ENCODE results near the gene ATG5. TPM values are rescaled to one million over a fixed set of nuclear protein-coding genes. Genes with fewer than 3 reads are reported as not detected.
A peak's percentile ranks its signal among the peaks of the same experiment; 100 is the strongest.

Gene ATG5
- total RNA-seq, 1 experiment from 2014 or later: 53.7 TPM

DNA sequence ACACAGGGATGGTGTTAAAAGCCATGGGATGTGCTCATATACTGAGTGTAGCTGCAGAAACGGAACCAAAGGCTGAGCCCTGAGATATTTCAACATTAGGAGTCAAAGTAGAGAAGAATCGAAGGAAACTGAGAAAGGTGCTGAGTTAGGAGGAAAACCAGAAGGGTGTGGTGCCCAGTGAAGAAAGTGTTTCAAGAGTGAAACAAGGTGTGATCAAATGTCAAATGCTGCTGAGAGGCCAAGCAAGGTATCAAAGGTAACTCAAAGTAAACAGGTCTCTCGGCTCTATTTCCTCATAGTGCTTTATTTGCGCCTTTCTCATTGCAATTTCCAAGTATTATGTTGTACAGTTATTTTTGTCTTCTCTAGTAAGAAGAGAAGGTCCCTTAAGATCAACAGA lies 145.4 kb downstream of the ATG5 start:
- no peak for DNase-seq (ENCODE audit: low spot score)

DNA sequence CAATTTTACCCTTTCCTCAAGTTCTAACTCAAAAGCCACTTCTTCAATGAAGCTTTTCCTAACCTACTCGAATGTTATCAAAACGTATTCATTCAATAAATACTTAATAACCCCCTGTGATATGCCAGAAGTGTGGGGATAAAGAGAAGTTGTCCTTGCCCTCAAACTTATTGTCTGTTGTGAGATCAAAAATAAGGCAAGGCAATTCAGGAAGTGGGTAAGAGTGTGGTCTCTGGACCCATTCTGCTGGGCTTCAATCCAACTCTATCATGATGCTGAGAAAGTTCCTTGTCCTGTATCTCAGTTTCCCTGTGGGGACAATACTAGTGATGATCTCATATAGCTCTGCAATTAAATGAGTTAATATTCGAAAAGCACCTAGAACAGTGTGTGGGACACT lies 146.7 kb downstream of the ATG5 start:
- no peak for DNase-seq (ENCODE audit: low spot score)

DNA sequence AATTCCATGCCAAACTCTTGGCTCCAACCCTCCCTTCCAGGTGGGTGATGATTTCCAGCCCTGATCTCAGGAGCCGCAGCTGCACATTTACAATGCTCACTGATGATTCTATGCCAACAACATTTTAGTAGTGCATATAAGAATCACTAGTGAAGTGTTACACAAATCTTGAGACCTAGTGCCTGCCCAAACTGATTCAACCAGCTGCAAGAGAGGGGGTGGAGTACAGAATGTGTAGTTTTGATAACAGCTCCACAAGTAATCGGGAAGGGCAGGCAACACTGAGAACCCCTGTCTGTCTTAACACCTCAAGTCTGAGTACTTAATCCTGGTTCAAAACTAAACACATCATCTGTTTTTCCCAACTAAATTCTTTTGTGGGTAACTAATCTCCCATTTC lies 147.8 kb downstream of the ATG5 start:
- DNase-seq (ENCODE audit: low spot score): no peak

DNA sequence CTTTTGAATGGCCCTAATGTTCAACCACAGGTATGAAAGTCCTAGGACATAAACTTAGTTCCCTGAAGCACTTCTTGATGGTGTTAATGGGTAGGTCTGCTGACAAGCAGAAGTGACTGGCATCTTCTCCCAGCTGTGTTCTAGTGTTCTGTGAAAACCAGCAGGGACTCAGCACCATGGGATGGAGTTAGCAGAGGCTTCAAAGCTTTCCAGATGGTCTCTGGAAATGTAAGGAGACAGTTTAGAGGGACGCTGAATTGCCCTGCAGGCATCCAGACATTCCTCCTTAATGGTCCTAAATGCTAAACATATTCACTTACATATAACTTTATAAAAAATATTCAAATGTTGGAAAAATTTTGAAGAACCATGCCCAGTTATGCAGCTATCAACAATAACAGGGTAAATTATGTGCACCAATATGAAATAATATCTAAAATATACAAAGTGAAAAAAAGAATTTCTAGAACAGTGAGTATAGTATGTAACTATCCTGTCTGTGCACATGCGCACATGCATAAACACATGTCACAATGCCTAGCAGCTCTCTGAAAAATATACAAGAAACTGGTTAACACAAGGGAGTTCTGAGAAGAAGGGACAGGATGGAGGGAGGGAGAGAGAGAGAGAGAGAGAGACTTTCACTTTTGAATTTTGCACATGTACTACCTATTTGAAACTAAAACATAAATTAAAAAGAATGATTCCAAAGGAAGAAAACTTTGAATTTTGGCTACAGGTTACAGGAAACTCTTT lies 152.3 kb downstream of the ATG5 start:
- DNase-seq (ENCODE audit: low spot score): no peak

DNA sequence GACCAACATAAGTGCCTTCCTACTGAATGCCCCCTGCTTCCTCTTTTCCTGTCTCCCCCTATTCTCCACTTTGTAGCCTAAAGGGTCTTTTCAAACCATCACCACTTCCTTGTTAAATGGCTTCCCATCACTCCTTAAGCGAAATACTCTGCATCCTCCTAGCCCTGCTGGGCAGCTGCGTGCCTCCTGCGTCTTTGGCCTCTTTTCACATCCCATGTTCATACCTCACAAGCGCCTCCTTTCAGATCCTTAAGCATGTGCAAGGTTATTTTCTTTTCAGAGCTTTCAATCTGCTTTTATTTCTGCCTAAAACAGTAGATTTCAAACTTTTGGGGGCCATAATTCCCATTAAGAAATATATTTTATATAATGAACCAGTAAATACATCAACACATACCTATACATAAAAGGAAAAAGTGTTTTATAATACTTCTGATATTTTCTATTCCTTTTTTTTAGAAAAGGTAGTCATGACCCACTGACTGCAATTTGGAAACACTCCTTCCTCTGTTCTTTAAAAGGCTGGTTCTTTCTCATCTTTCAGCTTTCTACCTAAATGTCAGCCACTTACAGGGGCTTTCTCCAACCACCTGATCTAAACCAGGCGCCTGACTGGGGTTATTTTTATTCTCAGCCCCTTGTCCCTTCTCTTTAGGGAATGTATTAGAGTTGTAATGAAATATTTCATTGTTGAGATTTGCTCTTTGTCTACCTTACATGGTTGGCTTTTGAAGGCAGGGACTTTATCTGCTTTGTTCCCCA lies 155.3 kb downstream of the ATG5 start:
- no peak for DNase-seq (ENCODE audit: low spot score)

DNA sequence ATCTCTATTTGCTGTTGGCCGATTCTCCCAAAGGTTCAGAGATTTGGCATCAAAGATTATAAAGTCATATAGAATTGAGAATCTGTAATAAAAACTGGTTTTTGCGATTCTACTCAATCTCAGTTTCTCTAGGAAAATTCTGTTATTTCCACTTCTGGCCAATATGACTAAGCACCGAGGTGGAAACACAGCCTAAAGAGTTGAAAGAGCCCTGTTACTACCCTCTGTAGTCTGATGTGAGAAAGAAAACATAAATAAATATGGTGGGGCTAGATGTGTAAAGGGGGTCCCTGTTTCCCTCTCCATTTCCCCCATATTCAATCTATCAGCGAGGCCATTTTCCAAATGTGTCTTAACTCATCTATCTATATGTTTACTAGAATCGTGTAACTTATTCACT lies 156.0 kb downstream of the ATG5 start:
- DNase-seq (ENCODE audit: low spot score): no peak

DNA sequence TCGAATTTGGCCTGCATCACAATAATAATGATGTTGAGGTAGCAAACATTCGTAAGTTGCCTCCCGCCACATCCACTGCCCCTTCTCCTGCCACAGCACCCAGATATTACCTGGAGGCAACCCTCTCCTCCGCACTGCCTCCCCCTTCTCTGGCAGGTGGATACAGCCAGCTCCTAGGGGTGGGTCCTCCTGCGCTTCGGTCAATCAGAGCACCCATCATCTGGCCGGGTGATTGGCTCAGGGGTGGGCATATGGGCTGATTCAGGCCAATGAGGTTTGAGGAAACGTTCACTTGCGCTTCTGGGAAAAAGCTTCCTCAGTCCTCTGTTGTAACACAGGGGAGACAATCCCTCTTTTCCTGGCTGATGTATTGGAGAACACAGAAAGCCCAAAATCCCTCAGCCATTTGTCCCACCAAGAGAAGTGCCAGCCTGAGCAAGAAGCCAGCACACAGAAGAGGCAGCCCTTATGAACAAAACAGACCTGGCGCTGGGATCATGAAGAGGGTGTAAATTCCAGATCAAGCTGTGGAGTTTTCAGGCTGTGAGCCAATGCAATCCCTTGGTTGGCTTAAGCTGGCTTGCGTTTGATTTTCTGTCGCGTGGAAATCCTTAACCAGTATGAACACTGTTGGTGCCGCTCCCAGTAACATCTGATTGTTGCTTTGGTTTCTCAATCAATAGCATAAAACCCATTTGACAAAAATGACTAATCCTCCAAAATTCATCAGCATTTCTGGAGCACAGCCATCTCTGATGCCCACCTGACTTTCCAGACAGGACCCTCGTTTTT lies 157.3 kb downstream of the ATG5 start:
- no peak for DNase-seq (ENCODE audit: low spot score)

DNA sequence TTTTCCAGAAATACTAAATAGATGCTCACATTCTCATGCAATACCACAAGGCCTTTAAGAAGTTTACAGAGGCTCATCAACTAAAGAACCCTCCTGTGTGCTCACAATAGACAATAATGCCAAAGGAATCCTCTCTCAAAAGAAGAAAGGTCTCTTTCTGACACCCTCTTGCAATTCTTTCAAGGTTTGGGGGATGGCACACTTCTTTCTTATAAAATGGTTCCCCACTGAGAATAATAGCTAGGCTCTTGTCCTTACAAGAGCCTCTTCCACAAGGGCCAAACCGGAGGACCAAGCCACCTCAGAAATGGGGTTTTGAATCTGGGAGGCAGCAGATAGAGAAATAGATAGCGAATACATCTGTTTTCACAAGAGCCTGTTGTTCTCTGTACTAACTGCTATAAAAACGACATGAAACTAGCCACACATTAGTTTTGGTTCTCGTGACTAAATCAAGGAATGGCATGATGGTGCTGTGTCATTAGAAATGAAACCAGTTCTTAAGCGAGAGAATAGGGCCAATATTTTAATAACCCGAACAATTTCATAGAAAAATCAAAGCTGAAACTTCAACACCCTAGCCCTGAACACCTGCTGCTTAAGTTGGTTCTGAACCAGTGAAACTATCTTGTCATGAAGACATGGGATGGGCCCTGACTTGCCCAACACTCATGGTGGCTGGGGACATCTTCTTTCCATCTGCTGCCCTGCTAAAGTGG lies 158.3 kb downstream of the ATG5 start:
- DNase-seq (ENCODE audit: low spot score): no peak

DNA sequence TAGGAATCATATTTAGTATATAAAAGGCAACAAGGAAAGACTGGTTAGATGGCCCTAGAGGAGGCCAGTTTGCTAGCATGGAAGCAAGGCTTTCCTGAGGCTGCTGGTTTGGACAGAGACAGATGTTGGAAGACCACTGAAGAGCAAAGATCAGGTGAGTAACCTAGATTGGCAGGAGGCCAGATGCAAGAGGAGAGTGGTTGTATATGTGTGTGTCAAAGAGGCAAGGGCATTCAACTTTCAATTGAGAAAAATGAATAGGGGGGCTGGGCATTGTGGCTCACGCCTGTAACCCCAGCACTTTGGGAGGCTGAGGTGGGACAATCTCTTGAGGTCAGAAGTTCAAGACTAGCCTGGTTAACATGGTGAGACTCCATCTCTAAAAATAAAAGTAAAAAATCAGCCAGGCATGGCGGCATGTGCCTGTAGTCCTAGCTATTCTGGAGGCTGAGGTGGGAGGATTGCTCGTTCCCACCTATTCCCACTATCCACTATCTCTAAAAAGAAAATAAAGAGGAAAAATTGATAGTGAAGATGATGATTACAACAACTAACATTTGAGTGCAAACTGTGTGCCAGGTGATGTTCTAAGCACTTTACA lies 159.6 kb downstream of the ATG5 start:
- DNase-seq (ENCODE audit: low spot score): peak; percentile 16

DNA sequence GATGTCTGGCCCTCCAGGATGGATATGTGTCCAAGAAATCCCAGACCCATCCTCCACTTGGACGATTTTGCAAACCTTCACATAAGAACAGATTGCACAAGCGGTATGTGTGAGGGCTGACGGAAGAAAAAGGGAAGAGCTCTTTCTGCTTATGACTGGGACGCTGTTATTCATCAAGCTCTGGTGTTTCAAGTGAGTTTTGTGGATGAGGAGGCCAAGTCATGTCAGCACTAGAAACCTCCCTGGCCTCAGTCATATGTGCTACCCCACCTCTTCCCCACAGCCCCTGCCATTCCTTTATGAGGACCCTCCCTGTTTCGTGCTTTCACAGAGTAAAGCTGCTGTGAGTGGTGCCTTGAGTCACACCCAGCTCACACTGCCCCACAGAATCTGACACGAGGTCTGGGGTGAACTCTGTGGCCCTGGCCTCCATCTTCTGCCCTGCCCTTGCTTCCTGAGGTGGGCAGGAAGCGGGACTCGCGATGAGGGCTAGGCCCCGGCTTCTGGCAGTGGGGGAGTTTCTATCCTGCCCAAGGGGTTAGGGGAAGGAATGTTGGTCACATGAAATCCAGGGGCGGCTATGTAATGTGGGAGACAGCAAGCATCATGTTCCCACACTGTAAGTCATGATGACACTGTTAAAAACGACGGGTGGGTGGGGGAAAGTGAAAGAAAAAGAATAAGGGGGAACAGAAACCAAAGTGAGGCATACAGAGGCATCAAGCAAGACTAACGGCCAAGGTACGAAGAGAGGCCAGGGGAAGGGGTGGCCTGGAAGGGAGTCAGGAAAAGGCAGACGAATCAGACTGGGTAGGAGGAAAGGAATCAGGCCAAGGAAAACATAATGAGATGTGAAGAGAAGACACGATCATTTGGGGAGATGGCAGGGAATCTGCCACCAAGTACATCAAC lies 161.3 kb downstream of the ATG5 start:
- DNase-seq (ENCODE audit: low spot score): no peak

DNA sequence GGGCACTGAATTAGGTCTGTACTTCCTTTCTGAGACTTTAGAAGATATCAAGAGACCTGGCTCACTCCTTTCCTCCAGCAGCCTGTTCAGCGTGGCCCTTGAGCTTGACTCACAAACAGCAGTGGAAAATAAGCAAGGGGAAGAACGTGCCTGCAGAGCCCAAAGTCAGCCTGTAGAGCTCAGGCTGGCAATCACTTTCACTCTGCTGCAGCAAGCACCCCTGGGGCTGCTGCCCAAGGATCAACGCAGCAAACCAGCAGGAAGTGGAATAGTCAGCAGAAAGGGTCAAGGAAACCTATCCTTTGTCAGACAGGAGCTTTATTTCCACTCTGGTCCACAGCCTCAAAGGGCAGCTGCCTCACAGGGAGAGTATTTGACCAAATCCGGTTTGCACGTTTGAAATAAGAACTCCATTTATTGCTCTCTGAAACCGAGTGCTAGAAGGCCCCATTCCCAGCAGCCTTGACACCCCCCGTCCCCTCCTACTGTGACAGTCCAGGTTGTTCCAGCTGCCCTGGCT lies 162.1 kb downstream of the ATG5 start:
- DNase-seq (ENCODE audit: low spot score): peak; percentile 19

DNA sequence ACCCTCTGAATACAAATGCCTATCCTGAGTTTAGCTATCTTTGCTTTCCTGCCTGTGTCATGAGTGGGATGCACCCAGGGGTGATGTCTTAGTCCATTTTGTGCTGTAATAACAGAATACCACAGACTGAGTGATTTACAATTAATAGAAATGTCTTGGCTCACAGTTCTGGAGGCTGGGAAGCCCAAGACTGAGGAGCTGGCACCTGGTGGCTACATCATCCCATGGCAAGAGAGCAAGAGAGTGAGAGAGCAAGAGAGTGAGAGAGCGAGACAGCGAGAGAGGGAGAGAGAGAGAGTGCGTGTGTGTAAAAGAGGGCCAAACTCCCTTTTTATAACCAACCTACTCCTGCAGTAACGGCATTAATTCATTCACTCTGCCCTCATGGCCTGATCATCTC lies 162.6 kb downstream of the ATG5 start:
- DNase-seq (ENCODE audit: low spot score): no peak

DNA sequence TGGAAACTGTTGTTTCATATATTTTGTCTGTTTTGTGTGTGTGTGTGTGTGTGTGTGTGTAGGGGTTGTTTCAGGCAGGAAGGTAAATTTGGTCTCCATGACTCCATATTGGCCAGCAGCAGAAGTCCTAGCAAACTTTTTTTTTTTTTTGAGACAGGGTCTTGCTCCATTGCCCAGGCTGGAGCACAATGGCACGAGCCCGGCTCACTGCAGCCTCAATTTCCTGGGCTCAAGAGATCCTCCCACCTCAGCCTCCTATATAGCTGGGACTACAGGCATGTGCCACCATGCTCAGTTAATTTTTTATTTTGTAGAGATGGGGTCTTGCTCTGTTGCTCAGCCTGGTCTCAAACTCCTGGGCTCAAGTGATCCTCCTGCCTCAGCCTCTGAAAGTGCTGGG lies 163.7 kb downstream of the ATG5 start:
- no peak for DNase-seq (ENCODE audit: low spot score)

DNA sequence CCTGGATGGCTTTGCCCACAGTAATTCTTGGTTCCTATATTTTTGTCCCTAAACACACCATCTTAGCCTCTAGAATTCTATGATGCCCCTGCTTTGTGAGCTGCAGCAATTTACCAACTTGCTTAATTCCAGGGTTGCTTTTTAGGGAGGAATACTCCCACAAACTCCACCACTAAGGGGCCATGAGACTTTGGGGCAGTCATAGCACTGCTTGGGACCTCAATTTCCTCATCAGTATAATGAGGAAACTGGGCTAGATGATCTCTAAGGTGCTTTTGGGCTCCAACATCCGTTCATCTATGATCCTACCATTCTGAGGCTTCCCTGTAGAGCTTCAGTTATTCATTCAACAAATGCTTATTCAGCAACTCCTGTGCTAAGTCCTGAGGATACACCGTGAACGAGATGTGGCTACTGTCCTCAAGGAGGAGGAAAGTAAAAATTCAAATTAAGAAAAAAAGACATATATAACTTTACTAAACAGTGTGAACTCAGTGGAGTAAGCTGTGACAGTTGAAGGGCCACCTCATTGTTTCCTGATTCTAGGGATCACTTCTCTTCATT lies 164.2 kb downstream of the ATG5 start:
- DNase-seq (ENCODE audit: low spot score): no peak

DNA sequence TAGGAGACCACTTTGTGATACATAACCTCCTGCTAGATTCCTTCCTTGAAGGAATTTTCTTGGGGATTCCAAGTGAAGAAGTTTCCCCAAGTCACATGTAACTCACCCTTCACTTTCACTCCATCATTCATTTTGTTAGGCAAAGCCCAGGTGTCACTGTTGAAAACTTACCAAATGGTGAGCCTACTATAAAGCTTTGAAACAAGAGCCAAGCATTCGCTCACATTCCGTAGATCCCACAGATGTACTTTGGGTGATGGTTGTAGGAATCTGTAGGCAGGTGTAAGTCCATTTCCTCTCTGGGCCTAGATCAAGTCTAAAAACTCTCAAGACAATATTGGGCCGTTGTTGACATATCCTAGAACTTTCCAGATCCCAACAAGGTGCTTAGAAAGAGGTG lies 165.4 kb downstream of the ATG5 start:
- no peak for DNase-seq (ENCODE audit: low spot score)

DNA sequence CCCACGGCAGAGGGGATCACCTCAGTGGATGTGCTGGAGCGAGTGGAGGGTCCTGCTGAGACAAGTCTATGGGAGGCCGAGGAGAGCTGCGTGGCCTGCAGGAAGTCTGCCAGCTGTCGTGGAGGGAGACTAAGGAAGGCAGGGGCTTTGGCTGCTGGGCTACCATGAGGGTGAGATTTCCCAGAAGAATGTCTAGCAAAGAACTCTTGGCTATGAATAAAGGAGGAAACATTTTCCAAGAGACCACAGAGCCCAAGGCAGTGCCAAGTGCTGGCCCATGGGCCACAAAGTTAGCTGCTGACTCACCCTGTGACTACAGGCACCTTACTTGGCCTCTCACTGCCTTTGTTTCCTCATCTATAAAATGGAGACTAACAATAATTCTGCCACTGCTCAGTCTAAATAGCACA lies 166.0 kb downstream of the ATG5 start:
- peak; percentile 85 for DNase-seq (ENCODE audit: low spot score)

DNA sequence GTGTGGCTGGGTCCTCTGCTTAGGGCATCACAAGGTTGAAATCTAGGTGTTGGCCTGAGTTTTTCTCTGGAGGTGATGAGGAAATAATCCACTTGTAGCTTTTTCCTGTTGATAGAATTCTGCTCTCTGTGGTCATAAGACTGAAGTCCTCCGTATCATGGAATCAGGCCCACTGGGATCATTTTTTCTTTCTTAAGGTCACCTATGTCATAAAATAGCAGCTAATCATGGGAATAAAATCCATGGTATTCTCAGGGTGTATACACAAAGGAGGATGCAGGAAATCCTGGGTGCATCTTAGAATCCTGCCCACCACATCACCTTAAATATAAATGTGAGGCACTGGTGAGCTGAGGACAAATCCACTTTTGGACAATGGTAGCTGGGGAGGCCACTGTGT lies 166.7 kb downstream of the ATG5 start:
- DNase-seq (ENCODE audit: low spot score): no peak

DNA sequence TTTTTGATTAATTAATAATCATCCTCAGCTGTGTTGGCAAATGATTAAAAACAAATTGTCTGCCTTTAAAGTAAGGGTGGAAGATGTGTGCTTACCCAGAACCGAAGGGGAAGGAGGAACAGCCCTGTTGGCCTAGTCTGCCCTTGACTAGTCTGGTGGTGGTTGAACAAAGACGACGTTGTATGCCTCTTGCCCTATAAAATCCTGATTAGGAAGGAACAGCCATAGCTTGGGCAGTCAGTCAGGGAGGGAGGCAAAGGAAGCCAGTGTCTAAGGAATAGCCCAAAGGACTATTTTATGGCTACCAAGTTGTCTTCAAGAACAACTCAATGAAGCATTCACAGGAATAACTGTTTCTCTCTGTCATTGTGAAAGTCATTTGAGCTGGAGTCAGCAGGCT lies 168.7 kb downstream of the ATG5 start:
- no peak for DNase-seq (ENCODE audit: low spot score)

DNA sequence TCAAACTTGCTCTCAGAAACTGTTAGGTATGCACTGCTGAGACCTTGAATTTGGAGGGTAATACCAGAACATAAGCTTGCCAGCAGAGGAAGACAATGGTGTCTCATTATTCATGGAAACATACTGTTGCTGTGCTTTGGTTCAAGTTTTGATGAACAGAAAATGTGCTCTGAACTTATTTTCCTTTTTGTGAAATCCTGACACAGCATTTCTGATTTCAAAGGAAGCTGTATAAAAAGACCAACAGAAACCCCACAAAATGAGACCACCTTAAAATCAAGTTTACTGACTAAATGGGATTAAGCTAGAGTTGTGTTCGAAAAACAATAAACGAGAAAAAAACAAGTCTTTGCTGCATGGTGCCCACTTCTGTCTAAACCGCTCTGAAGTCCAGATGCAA lies 169.1 kb downstream of the ATG5 start:
- DNase-seq (ENCODE audit: low spot score): no peak
